WI38 (cell line): ENCODE measurements around the gene ACTR1B.
A peak's percentile ranks its signal among the peaks of the same experiment; 100 is the strongest.
"Not testable (repeated sequence)": the region's sequence is repeated elsewhere in the genome, so short reads cannot be mapped to it uniquely, and the experiment has no call there.

Experiments
- H3K4me3 ChIP-seq: 2 replicates; pipeline ENCODE4 v1.5.1; 2011; ENCODE audit warnings: low read depth, mild to moderate bottlenecking, control low read depth, low read length
- CTCF ChIP-seq: IDR thresholded peaks from 2 replicates; pipeline ENCODE4 v1.5.1; 2012; ENCODE audit warnings: low read depth, mild to moderate bottlenecking, control low read depth, low read length

The ACTR1B gene

GRCh38 chr2:97673182-97673914 lies 9.5 kb upstream of the ACTR1B start:
- TF ChIP-seq CTCF: no peak
- no peak overlapping the region for H3K4me3 ChIP-seq

DNA sequence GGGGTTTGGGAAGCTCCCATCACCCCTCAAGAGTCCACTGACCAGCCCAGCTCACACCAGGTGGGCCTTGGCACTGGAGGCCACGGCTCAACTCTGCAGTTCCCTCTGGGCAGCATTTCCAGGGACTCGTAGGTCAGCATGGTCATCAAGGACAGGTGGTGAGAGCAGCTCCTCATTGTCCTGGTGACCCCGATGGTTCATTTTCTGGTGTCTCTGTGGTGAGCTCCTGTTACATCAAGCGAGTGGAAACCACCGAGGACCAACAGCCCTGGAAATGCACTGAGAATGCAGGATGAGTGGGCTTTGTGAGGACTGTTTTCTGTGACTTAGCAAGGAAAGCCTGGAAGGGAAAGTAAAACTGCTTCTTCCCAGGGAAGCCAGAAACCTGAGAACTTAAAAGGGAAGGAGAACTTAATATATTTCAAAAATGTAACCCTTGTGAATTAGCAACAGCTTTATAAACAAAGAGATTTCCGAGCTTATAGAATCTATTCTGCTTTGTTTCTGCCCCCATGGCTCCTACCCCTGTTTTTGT lies 8.8 kb upstream of the ACTR1B start:
- not testable (repeated sequence) for H3K4me3 ChIP-seq

DNA sequence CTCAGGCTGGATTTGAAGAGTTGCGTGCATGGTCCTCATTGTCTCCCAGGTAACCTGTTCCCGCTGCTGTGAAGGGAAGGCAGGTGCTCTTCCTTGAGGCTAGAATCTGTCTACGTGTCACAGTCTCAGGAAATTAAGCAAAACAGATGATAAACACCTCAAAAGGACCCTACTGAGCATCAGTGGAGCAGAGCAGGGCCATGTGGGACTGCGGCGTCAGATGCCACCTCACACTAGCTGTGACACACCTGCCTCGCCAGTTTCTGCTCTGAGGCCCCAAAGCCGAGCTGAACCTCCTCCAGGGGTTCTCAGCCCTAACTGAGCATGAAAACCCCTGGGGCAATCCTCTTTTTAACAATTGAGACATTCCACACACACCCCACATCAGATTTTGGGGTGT lies 7.7 kb upstream of the ACTR1B start:
- no peak for TF ChIP-seq CTCF
- no peak overlapping the region for H3K4me3 ChIP-seq

- H3K4me3 ChIP-seq: no peak overlapping the region
- no peak for TF ChIP-seq CTCF
These were observed 6.6 kb upstream of the ACTR1B start for GRCh38 chr2:97670471-97670870.

GRCh38 chr2:97669448-97669847 lies 5.6 kb upstream of the ACTR1B start, which contains the start of gene C2orf92:
TSS of gene C2orf92 (plus strand) at chr2:97669713. CDS start at chr2:97669789, 76 bp downstream.
- TF ChIP-seq CTCF: no peak
- no peak within 1 kb of the TSS for H3K4me3 ChIP-seq

- peak overlapping the region; percentile 81 for H3K4me3 ChIP-seq
- TF ChIP-seq CTCF: no peak
These were observed 759 bp upstream of the ACTR1B start for GRCh38 chr2:97664636-97664970.

GRCh38 chr2:97663626-97663961 lies 250 bp downstream of the ACTR1B start:
- peak overlapping the region; percentile 81 for H3K4me3 ChIP-seq
- TF ChIP-seq CTCF: no peak
